C4-2B (cell line): Measurements from ENCODE around the gene AHR.

ENCODE experiments used
- ZFX ChIP-seq: fragments of 450-650 bp; IDR thresholded peaks from 2 replicates; pipeline ENCODE4 v1.6.1; 2017
- TF ChIP-seq, protein P1 (sequence below): fragments of 450-650 bp; conservative IDR thresholded peaks from 2 replicates; pipeline ENCODE4 v1.5.1; 2017; ENCODE audit warnings: mild to moderate bottlenecking

GRCh38 chr7:17339952-17340351 is 41.5 kb downstream of the AHR start:
- TF ChIP-seq, protein P1, sequence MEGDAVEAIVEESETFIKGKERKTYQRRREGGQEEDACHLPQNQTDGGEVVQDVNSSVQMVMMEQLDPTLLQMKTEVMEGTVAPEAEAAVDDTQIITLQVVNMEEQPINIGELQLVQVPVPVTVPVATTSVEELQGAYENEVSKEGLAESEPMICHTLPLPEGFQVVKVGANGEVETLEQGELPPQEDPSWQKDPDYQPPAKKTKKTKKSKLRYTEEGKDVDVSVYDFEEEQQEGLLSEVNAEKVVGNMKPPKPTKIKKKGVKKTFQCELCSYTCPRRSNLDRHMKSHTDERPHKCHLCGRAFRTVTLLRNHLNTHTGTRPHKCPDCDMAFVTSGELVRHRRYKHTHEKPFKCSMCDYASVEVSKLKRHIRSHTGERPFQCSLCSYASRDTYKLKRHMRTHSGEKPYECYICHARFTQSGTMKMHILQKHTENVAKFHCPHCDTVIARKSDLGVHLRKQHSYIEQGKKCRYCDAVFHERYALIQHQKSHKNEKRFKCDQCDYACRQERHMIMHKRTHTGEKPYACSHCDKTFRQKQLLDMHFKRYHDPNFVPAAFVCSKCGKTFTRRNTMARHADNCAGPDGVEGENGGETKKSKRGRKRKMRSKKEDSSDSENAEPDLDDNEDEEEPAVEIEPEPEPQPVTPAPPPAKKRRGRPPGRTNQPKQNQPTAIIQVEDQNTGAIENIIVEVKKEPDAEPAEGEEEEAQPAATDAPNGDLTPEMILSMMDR = no peak
- no peak for TF ChIP-seq ZFX
